ENCODE data around the gene CETP. TPM values are rescaled to one million over a fixed set of nuclear protein-coding genes. Genes with fewer than 3 reads are reported as not detected.
A peak's percentile ranks its signal among the peaks of the same experiment; 100 is the strongest.

The CETP gene, protein sequence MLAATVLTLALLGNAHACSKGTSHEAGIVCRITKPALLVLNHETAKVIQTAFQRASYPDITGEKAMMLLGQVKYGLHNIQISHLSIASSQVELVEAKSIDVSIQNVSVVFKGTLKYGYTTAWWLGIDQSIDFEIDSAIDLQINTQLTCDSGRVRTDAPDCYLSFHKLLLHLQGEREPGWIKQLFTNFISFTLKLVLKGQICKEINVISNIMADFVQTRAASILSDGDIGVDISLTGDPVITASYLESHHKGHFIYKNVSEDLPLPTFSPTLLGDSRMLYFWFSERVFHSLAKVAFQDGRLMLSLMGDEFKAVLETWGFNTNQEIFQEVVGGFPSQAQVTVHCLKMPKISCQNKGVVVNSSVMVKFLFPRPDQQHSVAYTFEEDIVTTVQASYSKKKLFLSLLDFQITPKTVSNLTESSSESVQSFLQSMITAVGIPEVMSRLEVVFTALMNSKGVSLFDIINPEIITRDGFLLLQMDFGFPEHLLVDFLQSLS
- not detected for polyA plus RNA-seq (2013, experiment 1 of 2; ENCODE audit: insufficient read length)
- 0.48 TPM for polyA plus RNA-seq (2013, experiment 2 of 2; ENCODE audit: insufficient read length)

DNA sequence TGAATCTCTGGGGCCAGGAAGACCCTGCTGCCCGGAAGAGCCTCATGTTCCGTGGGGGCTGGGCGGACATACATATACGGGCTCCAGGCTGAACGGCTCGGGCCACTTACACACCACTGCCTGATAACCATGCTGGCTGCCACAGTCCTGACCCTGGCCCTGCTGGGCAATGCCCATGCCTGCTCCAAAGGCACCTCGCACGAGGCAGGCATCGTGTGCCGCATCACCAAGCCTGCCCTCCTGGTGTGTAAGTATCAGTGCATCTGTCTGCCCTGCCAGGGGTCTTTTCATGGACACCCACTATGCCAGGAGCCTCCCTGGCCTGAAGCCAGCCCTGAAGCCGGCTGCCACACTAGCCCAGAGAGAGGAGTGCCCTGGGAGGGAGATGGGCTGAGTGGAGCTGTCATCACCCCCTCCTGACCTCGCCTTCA, at the start of gene CETP:
Gene CETP, plus strand, starts transcription at position 100 of the 431 bp plus-strand sequence. Its CDS starts 30 bp downstream, at position 130.
- DNase-seq: no peak

DNA sequence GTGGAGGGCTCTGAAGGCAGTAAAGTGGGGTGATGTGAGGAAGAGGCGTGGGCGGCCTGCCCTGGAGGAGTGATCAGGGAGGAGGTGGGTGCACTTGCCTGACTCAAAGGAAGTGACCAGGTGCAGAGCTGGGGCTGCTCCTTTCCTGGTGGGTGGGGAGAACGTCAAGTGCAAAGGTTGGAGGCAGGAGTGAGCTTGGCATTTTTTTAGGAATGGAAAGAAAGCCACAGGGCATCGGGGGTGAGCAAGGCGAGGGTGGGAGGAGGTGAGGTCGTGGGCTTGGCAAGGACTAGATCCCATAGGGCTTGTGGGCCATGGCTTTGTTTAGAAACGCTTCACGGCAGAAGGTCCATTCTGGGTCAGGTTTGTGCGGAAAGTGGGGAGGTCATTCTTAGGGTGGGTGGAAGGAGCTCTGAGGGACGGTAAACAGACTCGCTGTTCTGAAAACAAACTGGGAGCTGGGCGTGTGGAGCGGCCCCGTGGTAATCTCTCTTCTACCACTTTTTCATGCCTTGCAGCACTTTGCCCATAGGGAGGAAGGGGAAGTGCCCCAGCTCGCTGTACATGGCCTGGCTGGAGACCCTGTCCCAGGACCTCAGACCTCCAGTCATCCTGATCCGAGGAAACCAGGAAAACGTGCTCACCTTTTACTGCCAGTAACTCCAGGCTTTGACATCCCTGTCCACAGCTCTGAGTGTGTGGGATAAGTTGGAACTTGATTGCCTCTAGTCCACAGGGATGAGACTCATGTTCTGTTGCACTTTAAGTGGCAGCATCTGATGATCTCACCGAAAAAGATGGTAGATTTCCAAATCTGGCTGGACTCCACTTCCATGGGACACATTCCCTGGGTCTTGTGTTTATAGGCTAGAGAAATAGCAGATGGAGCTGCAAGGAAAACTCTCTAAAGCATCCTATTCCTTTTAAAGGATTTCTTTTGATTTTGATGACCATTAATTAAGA, 48.7 kb upstream of the CETP start:
- DNase-seq: peak; percentile 69

DNA sequence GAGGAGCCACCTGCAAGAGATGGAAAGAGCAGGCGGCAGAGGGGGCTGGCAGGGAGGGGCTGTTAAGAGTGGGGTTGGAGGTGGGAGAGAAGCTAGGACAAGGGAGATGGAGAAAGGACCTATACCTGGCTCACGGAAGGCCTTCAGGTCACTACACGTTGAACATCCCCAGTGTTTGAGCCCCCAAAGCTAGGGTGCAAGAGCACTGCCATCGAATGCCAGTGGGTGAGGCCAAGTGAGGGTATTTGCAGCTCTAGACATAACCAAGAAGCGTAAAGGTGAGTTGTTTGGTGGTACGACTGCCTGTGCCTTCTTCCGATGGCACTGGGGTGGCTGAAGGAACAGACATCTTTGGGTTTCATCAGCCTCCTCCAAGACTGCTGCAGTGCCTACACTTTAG, 46.9 kb upstream of the CETP start:
- no peak for DNase-seq

DNA sequence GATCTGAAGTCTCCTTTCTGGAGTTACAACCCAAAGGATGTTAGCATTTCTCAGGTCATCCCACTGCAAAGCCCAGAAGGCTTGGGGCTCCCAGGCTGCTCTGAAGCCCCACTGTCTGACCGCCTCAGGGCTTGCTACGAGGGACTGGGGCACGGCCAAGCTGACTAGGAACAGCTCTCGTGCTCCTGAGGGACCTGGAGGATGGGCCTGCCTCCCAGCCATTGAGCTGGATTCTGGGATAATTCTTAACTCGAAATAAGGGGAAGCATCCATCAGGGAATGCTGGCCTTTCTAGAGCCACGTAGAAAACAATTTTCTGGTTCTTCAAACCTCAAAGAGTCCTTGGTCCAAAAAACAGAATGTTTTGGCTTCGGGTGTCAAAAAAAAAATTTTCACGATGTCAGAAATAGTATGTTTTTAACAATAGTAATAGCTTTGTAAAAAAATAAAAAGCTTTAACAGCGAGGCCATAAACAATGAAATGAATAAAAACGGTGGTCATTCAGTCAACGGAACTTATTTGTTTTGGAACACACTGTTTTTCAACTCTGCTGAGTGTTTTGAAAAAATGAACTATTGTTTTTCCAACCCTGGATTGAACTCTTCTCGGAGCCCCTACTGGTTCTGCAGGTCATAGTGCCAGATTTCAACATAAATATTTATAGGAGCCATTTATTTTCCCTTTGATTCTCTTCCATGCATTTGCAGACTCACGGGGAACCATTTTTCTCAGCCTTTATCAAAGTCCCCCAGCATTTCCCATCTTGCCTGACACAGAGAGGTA, 46.2 kb upstream of the CETP start:
- no peak for DNase-seq

DNA sequence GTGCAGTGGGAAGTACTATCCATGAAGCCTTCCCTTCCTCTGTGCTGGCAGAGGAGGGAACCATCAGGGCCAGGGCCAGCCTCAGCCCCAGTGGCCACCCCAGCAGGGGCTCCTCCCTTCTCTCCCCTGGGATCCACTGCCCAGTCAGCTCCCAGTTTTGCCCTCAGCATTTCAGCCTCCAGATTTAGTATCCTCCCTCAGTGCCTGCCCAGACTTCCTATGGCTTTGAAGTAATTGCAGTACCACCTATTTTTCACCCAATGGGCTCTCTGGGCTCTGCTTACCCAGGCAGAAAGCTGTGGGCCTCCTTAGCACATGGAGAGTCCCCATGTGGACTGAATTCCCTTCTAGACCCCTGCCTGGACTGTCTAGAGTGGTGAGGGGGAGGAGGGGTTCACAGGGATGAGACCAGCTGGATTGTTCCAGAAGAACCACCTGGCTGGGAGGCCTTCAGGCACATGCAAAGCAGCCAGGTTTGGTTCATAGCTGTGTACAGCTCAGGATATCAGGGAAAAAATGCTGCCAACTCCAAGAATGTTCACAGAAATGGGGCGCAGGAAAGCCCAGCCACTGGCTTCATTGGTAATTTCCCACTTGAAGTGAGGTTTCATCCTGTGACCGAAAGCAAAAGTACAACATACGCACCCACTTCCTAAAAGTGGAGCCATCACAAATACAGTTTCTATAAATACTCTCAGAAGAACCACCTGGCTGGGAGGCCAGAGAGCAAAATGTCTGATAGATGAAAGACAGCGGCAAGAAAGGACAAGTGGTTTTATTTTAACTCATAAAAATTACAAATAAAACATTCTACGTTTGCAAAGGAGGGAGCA, 45.0 kb upstream of the CETP start:
- DNase-seq: no peak

DNA sequence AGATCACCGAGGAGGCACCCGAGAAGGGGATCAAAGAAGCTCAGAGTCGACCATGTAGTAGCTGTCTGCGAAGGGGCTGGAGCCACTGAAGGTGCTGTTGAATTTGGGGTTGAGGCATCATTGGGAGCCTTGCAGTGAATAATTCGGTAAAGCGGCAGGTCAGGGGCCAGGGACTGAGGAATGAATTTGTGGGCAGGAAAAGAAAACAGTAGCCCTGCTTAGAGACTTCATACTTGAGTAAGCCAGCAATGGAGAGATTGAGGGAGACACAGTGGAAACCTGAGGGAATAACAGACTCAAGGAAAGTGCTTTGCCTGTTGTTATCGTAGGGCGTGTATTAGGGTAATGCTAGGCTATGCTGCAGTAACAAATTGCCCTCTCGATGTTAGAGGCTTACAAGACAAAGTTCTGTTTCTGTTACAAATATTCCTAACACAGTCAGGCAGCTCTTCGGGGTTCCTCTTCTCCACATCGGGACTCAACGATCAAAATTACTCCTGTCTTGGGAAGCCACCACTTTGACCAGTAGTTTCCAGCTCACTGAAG, 43.2 kb upstream of the CETP start:
- DNase-seq: no peak

DNA sequence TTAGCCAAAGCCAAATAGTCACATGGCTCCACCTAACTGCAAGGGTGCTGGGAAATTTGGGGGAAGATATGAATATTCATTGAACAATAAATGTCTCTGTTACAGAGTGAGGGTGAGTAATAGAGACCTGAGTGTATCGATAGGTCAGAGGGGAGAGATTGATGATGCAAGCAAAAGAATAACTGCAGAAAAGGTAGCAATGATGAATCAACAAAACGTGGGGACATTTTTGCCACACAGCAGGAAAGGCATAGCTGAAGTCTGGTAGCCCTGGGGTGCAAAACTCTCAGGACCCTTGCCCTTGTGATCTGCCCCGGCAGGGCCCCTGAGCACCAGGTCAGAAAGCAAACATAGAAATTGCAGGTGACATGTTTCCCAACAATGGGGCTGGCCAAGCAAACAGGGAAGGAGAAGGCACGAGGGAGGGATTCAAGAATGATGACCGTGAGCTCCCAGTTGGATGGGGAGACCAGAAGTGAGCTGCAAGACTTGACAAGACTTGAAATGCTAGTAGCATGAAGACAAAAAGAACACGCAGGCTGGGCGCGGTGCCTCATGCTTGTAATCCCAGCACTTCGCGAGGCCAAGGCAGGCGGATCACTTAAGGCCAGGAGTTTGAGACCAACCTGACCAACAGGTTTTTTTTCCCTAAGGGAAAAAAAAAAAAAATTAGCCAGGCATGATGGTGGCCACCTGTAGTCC, 42.5 kb upstream of the CETP start:
- DNase-seq: no peak

DNA sequence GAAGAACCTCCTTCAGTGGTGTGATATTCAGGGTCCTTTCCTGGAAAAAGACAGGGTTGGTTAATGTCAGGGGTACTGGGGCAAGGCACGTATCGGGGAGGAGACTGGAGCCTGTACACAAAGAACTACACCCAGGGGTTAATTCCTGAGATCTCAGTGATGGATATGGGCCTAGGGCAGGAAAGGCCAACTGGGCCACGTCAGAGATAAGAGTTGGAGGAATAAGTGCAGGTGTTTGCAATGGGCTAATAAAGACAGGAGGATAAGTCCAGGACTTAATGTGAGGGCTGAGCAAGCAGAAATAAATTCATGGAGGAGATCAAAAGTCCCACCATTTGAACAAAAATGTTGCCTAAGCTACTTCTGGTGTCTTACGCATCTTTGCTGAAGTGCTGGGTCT, 40.2 kb upstream of the CETP start:
- no peak for DNase-seq

DNA sequence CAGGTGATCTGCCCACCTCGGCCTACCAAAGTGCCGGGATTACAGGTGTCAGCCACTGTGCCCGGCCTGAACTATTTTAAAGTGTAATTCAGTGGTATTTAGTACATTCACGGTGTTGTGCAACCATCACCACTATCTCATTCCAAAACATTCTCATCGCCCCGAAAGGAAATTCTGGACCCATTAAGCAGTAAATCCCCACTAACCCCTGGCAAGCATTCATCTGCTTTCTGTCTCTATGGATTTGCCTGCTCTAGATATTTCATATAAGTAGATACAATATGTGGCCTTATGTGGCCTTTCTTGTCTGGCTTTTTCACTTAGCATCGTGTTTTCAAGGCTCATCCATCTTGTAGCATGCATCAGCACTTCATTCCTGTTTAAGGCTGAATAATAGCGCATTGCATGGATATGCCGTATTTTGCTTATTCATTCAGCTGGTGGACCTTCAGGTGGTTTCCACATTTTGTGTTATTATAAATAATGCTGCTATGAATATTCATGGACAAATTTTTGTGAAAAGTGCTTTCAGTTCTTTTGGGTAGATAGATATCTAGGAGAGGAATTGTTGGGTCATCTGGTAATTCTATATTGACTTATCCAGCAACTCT, 38.2 kb upstream of the CETP start:
- no peak for DNase-seq

DNA sequence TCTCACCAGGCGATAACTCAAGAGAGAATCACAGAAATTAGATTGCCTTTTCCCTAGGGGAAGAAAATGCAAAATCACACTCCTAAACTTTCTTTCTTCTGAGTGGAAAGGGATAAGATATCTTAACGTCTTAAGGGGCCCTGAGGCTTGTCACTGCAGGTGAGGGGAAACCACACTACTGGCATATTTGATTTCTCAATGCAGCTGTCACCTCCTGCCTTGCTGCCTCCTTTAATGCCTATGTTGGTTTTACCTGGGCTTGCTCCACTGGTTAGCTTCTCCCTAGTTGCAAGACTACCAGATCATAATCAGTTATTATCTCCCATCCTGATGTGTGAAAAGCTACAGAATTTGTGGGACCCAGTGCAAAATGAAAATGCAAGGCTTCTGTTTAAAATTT, 34.3 kb upstream of the CETP start:
- no peak for DNase-seq

DNA sequence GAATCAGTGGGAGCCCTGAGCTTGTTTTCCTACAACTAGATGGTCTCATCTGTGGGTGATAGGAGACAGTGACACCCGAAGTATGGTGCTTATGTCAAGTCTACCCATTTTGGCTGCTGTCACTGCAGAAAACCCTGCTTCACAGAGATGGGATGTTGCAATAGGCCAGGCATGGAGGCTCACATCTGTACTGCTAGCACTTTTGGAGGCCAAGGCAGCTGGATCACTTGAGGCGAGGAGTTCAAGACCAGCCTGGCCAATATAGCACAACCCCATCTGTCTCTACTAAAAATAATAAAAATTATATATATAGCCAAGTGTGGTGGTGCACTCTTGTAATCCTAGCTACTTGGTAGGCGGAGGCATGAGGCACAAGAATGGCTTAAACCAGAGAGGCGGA, 32.1 kb upstream of the CETP start:
- DNase-seq: no peak

DNA sequence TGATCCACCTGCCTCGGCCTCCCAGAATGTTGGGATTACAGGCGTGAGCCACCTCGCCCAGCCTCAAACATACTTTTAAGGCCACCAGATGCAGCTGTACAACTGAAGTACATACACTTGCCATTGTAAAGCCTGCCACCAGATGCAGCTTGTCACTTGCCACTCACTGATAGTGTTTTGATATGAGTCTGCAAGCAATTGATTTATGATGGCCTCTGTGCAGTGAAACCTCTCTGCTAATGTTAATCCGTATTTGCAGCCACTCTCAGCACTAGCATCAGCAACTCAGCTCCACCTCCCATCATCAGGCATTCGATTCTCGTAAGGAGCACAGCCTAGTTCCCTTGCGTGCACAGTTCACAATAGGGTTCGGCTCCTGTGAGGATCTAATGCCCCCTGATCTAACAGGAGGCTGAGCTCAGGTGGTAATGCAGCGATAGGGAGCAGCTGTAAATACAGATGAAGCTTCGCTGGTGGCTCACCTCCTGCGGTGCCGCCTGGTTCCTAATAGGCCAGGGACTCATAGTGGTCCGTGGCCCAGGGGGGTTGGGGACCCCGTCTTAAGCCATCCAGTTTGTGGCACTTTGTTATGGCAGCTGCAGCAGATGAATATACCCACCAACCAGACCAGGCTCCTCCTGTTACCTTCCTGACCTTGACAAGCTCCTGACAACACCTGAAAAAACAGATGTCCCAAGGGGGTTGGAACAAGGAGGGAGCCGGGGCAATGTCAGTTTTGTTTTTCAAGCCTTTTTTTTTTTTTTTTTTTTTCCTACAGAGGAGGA, 31.1 kb upstream of the CETP start:
- no peak for DNase-seq

DNA sequence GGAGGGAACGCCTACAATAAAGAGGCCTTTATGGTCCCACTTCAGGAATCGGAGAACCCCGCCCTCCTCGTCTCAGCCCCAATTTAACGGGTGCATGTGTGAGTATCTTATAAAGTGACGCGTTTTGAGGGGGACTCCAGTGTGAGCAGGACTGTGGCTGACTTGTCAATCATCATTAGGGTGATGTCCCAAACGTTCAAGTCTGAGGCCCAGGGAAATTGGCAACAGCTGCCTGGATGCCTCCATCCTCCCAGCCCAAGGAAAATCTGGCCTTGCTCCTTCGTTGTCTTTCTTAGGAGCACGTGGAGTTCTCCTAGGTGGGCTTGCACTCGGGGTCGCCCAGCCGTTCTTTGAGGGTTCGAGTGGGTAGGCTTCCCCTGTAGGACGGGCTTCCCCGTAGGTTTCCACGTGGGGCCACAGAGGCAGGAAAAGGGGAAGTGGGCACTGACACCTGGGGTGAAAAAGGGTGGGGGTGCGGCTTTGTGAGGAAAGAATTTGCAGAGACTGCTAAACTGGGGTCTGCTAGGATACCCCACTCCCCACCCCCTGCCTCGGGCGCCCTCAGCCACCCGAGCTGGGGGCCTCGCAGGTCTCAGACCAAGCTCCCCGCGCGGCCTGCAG, 30.4 kb upstream of the CETP start:
- no peak for DNase-seq

DNA sequence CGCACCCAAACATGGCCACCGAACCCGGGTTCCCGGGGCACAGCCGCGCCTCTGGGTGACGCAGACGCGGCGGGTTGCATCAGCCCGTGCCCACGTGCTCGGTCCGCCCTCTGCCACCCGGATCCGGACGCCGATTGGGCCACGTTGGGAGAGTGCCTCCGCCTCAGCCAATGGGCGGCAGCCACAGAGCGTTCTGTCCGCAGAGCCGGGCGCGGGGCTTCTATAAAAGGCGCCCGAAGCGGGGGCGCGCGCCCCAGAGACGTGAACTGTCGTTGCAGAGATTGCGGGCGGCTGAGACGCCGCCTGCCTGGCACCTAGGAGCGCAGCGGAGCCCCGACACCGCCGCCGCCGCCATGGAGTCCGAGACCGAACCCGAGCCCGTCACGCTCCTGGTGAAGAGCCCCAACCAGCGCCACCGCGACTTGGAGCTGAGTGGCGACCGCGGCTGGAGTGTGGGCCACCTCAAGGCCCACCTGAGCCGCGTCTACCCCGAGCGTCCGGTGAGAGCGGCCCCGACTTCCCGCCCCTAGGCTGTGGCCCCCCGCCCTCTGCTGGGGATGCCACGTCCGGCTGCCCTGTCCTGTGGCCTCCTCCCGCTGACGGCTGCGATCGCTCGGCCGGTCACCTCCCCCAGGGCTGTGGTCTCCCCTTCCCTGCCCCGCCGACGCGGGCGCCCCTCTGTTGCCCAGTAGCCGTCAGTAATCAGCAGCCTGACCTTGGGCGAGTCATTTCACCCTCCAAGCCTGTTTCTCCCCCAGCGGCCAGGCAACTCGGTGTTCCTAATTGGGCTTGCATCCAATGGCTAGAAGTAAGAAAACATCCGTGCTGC, 29.6 kb upstream of the CETP start, which contains the start of gene HERPUD1:
Gene HERPUD1, plus strand, starts transcription at position 251 of the 829 bp plus-strand sequence. Its CDS starts 103 bp downstream, at position 354.
- peak; percentile 99 for DNase-seq

DNA sequence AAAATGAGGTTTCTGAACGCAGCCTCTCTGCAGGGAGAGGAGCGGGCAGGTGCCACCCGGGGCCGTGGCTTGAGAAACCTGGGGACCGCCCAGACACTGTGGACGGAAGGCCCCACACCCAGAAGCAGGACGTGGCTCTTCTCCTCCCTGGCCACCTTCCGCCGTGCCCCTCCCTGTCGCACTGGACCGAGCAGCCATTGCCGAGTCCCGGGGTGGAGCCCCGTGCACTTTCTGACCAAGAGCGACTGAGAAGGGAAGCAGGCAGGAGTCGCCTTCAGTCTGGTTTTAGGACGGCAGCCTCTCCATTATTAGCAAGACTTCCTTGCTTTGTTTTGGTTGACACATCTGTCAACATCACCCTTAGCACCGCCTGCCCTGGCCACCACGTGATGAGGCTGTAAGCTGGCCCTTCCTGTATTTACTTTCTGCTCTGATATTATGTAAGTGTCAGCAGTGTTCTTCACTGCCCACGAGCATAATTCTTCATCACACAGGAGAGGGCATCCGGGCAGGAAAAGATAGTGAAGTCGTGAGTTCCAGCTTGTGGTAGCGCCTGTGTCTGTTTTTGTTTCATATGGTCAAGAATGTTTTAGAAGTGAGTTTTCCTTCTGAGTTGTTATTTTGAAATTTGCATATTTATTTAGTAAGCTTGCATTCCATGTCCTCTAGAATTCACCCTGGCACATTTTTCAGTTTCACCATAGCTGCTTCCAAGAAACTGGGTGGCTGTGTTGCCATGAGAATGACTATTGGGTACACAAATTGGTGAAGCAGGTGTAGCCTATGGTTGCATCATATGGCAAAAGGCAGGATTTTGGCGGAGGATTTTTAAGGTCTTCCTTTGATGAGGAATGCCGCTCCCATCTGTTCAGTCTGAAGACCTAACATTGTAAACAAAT, 28.8 kb upstream of the CETP start:
- peak; percentile 57 for DNase-seq

DNA sequence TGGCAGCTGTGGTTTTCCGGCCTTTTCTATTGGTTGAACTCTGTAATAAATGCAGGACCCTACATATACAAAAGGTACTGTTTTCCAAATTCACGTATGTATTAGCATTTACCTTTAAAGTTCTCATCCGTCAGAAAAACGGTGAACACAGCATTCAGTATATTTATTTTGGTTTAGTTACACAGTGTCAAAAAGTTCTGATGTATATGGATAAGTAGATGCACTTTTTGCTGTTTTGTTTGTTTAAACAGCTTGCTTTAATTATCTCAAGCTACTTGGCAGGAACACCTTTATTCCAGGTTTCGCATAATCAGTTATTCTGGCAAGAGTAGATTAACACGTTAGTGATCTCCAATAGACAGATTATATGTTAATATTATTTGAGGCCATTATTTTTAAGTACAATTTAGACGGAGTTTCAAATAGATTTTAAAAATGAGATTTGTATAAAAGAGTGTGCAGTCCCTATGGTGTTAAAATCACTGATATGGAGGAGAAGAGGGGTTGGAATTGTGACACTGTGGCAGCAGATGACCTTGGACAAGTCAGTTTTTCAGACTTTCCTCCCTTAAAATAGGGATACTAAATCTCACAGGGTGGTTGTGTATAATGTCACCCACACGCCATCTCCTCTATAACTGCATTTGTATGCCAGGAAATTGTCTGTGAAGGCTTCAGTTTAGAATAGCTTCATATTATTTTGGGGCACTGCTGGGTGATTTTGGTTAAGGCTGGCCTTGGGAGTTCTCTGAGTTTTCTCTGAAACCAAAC, 27.7 kb upstream of the CETP start:
- DNase-seq: no peak

Measured in fibroblast of skin of scalp (primary cell).